H1 (cell line): ENCODE results near the gene SNCAIP. TPM values are rescaled to one million over a fixed set of nuclear protein-coding genes. Genes with fewer than 3 reads are reported as not detected.
"Not testable (repeated sequence)": the region's sequence is repeated elsewhere in the genome, so short reads cannot be mapped to it uniquely, and the experiment has no call there.

ENCODE experiments used
- CTCF ChIA-PET: fragments of 300-600 bp; sonication (Branson Sonifier 250); formaldehyde crosslinking; loops from one replicate; lab custom pipeline; 2021; ENCODE audit not compliant: partially characterized antibody; lab: Charles Lee
- POLR2A ChIA-PET: fragments of 300-600 bp; sonication (Branson Sonifier 250); formaldehyde crosslinking; loops from one replicate; lab custom pipeline; 2021; ENCODE audit warnings: inconsistent platforms; ENCODE audit not compliant: partially characterized antibody; lab: Charles Lee
- DNase-seq, 2 experiments: peaks; one replicate each; pipeline versions ENCODE4 v3.0.0 to v3.0.0-alpha.2; 2010 to 2022; ENCODE audit warnings: low spot score in 2 of 2, low read depth in 1 of 2, mixed read lengths in 1 of 2
- FAIRE-seq: peaks from 2 replicates; lab custom pipeline; 2011; peaks lifted over from hg19 to GRCh38; lab: Jason Lieb, UNC
- H2AFZ ChIP-seq: 2 replicates; pipeline ENCODE4 v1.8.1; 2012; ENCODE audit warnings: low read length, inconsistent platforms
- H2AK5ac ChIP-seq: 2 replicates; pipeline ENCODE4 v1.6.1; 2013; ENCODE audit warnings: low read depth, low read length
- H2BK120ac ChIP-seq: replicated peaks from 2 replicates; pipeline ENCODE3; 2013; ENCODE audit warnings: low read depth, low read length, inconsistent platforms
- H2BK12ac ChIP-seq: 2 replicates; pipeline ENCODE4 v1.6.1; 2013; ENCODE audit warnings: low read depth, low read length
- H2BK15ac ChIP-seq: 2 replicates; pipeline ENCODE4 v1.6.1; 2013; ENCODE audit warnings: low read length
- H2BK20ac ChIP-seq: 2 replicates; pipeline ENCODE4 v1.6.1; 2013; ENCODE audit warnings: low read length
- H2BK5ac ChIP-seq: 2 replicates; pipeline ENCODE4 v1.6.1; 2013; ENCODE audit warnings: low read depth, low read length
- H3K14ac ChIP-seq: 2 replicates; pipeline ENCODE4 v1.6.1; 2013; ENCODE audit warnings: inconsistent platforms; ENCODE audit not compliant: insufficient read length
- H3K18ac ChIP-seq: 2 replicates; pipeline ENCODE4 v1.6.1; 2013; ENCODE audit warnings: low read length; ENCODE audit errors: extremely low read depth
- H3K23ac ChIP-seq: 2 replicates; pipeline ENCODE4 v1.6.1; 2013; ENCODE audit warnings: inconsistent platforms; ENCODE audit not compliant: insufficient read length
- H3K23me2 ChIP-seq: 2 replicates; pipeline ENCODE4 v1.6.1; 2013; ENCODE audit warnings: low read depth, low read length
- H3K27ac ChIP-seq: 2 replicates; pipeline ENCODE4 v1.6.1; 2011; ENCODE audit warnings: low read depth, low read length, inconsistent platforms
- H3K27me3 ChIP-seq, 4 experiments: replicated peaks in 1 of 4; 1 replicate in 1 of 4; 2 replicates in 3 of 4; pipeline versions ENCODE4 v1.6.1 to v1.8.1; 2011 to 2013; ENCODE audit warnings: low read length in 3 of 4, mild to moderate bottlenecking in 3 of 4, inconsistent platforms in 2 of 4, mixed read lengths in 2 of 4, moderate library complexity in 1 of 4; ENCODE audit not compliant: control insufficient read depth in 3 of 4, insufficient read depth in 3 of 4; ENCODE audit errors: extremely low read depth in 1 of 4
- H3K36me3 ChIP-seq, 4 experiments: 2 replicates each; pipeline versions ENCODE4 v1.6.1 to v1.8.1; 2011 to 2013; ENCODE audit warnings: mild to moderate bottlenecking in 4 of 4, low read length in 3 of 4, moderate library complexity in 2 of 4, control low read depth in 1 of 4, inconsistent platforms in 1 of 4; ENCODE audit not compliant: insufficient read depth in 4 of 4, control insufficient read depth in 2 of 4
- H3K4ac ChIP-seq: replicated peaks from 2 replicates; pipeline ENCODE3; 2013; ENCODE audit warnings: low read length, low read depth, mixed read lengths, inconsistent platforms; ENCODE audit not compliant: insufficient read length
- H3K4me1 ChIP-seq, 4 experiments: replicated peaks in 1 of 4; 1 replicate in 1 of 4; 2 replicates in 3 of 4; pipeline versions ENCODE4 v1.6.1 to v1.8.1; 2011 to 2013; ENCODE audit warnings: low read length in 3 of 4, inconsistent platforms in 2 of 4, mixed read lengths in 1 of 4; ENCODE audit not compliant: insufficient read depth in 4 of 4, control insufficient read depth in 3 of 4
- H3K4me2 ChIP-seq, 2 experiments: 2 replicates each; pipeline versions ENCODE4 v1.6.1 to v1.8.1; 2011 to 2013; ENCODE audit warnings: low read depth in 2 of 2, low read length in 2 of 2, control low read depth in 1 of 2, inconsistent platforms in 1 of 2, mild to moderate bottlenecking in 1 of 2; ENCODE audit not compliant: insufficient read depth in 1 of 2
- H3K4me3 ChIP-seq, 4 experiments: fragments of 200-600, 300-600 bp in 1 of 4; sonication (generic), shearing (Covaris generic), sonication (Bioruptor Twin) in 1 of 4; 2 replicates each; pipeline versions ENCODE4 v1.5.1 to v1.8.1; 2011 to 2016; ENCODE audit warnings: low read length in 4 of 4, low read depth in 3 of 4, control low read depth in 2 of 4, inconsistent platforms in 2 of 4, mild to moderate bottlenecking in 2 of 4, mixed read lengths in 1 of 4, moderate library complexity in 1 of 4; ENCODE audit not compliant: insufficient read depth in 2 of 4; ENCODE audit errors: extremely low read depth in 1 of 4
- H3K56ac ChIP-seq: replicated peaks from 2 replicates; pipeline ENCODE3; 2013; ENCODE audit warnings: low read depth, mild to moderate bottlenecking, mixed read lengths, low read length, inconsistent platforms; ENCODE audit not compliant: insufficient read length
- H3K79me1 ChIP-seq: 2 replicates; pipeline ENCODE4 v1.6.1; 2013; ENCODE audit warnings: low read depth, low read length, control low read depth
- H3K79me2 ChIP-seq, 2 experiments: 2 replicates each; pipeline versions ENCODE4 v1.6.1 to v1.8.1; 2012 to 2013; ENCODE audit warnings: low read length in 2 of 2, mild to moderate bottlenecking in 2 of 2, inconsistent platforms in 1 of 2; ENCODE audit not compliant: insufficient read depth in 2 of 2, control insufficient read depth in 1 of 2
- H3K9ac ChIP-seq, 4 experiments: replicated peaks in 1 of 4; 1 replicate in 1 of 4; 2 replicates in 3 of 4; pipeline versions ENCODE4 v1.6.1 to v1.8.1; 2011 to 2013; ENCODE audit warnings: low read depth in 3 of 4, low read length in 3 of 4, control low read depth in 2 of 4, mild to moderate bottlenecking in 2 of 4, moderate library complexity in 2 of 4, inconsistent platforms in 1 of 4; ENCODE audit errors: extremely low read depth in 1 of 4
- H3K9me3 ChIP-seq, 2 experiments: 2 replicates each; pipeline versions ENCODE4 v1.6.1 to v1.8.1; 2012 to 2013; ENCODE audit warnings: mild to moderate bottlenecking in 2 of 2, moderate library complexity in 2 of 2, control low read depth in 1 of 2, inconsistent platforms in 1 of 2, low read depth in 1 of 2, low read length in 1 of 2, mixed read lengths in 1 of 2; ENCODE audit not compliant: insufficient read depth in 2 of 2
- H4K20me1 ChIP-seq, 2 experiments: replicated peaks in 1 of 2; 2 replicates each; pipeline versions ENCODE3 to v1.8.1; 2011 to 2013; ENCODE audit warnings: inconsistent platforms in 2 of 2, low read length in 2 of 2, mild to moderate bottlenecking in 1 of 2; ENCODE audit not compliant: insufficient read depth in 2 of 2, control insufficient read depth in 1 of 2
- H4K5ac ChIP-seq: 2 replicates; pipeline ENCODE4 v1.6.1; 2013; ENCODE audit warnings: low read length, low read depth, mixed read lengths, inconsistent platforms; ENCODE audit not compliant: insufficient read length
- H4K8ac ChIP-seq: 2 replicates; pipeline ENCODE4 v1.8.0; 2013; ENCODE audit warnings: mild to moderate bottlenecking, moderate library complexity, low read length, inconsistent platforms; ENCODE audit not compliant: insufficient read depth; ENCODE audit errors: extremely low read depth
- H4K91ac ChIP-seq: replicated peaks from 2 replicates; pipeline ENCODE3; 2013; ENCODE audit warnings: low read length, mixed read lengths, inconsistent platforms; ENCODE audit not compliant: insufficient read length
- EGR1 ChIP-seq: IDR thresholded peaks from 2 replicates; pipeline ENCODE4 v1.6.1; 2011; ENCODE audit warnings: low read depth, low read length, borderline replicate concordance
- TEAD4 ChIP-seq: IDR thresholded peaks from 2 replicates; pipeline ENCODE4 v1.6.1; 2012; ENCODE audit warnings: low read depth, low read length, inconsistent platforms, mixed read lengths
- WGBS, 2 experiments: shearing (Covaris generic) in 1 of 2; methylation state at CpG; one replicate each; pipeline versions ENCODE4 v1.1.6 to v1.1.7; 2013 to 2015; ENCODE audit warnings: low lambda C conversion rate in 2 of 2, mixed read lengths in 2 of 2, inconsistent platforms in 1 of 2, low coverage in 1 of 2, missing lambda C conversion rate in 1 of 2; ENCODE audit not compliant: insufficient replicate concordance in 2 of 2, insufficient coverage in 1 of 2, insufficient read length in 1 of 2; ENCODE audit errors: extremely low coverage in 1 of 2, missing lambda C conversion rate in 1 of 2; 5-methylcytosine and 5-hydroxymethylcytosine counted together
- polyA plus RNA-seq, 7 experiments: library from polyadenylated mRNA; depleted of rRNA in 3 of 7; stranded (reverse) in 5 of 7; unstranded in 2 of 7; fragments of >200 nt in 5 of 7; fragments of 200-250 nt in 2 of 7; gene quantifications; 1 replicate in 5 of 7; 2 replicates in 1 of 7; 4 replicates in 1 of 7; pipeline versions ENCODE4 v1.2.1 to v1.2.3, GENCODE V29; 2011 to 2013; ENCODE audit warnings: missing spikeins in 2 of 7, mixed read lengths in 2 of 7
- total RNA-seq: library from RNA; stranded (reverse); fragmentation: NEBNext Ultra II Directional; extraction: Animal tissue kit (Norgen Biotek cat#: 25700); gene quantifications from 2 replicates; pipeline ENCODE4 v1.2.1, GENCODE V29; 2021

SNCAIP gene
- total and polyA plus RNA-seq, 2 of the 8 experiments (the other 6 are each of a cell fraction or from before 2014, with no cell fraction given) = 3.9 to 9.0 TPM

DNA sequence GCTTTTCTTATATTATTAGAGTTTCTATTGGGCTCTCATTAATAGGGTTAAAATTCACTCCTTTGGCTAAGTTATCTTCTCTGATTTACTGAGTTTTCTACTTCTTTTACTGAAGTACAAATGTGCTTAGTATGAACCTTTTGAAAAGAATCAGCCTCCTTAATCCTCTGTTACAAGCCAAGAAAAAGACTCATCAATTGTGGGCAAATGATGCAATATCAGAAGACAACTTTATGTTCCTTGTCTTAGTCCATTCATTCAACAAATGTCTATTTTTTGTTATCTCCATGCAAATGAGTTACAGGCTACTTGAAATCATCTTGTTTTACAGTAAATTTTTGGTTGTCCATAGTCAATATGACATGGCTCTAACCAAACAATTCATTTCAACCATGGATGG is 40.3 kb downstream of the SNCAIP start (continued):
- no peak for TF ChIP-seq TEAD4
- no peak for TF ChIP-seq EGR1
- TF ChIP-seq, all 59 proteins: peak for 0

DNA sequence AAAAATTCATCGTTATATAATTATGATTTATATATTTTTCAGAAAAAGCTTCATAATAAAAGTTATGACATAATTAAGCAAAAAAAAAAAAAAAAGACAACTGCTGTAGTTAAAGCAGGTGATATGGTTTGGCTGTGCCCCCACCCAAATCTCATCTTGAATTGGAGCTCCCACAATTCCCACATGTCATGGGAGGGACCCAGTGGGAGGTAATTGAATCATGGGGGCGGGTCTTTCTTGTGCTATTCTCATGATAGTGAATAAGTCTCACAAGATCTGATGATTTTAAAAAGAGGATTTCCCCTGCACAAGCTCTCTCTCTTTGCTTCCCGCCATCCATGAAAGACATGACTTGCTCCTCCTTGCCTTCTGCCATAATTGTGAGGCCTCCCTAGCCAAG is 41.3 kb downstream of the SNCAIP start:
- H4K8ac ChIP-seq, H3K9me3 ChIP-seq, H3K4ac ChIP-seq, H2AFZ ChIP-seq, H3K27me3 ChIP-seq, H3K23ac ChIP-seq, H4K5ac ChIP-seq, H4K20me1 ChIP-seq, H2BK12ac ChIP-seq, H3K4me3 ChIP-seq, H3K79me2 ChIP-seq, H2AK5ac ChIP-seq, H3K56ac ChIP-seq, H2BK15ac ChIP-seq, H2BK20ac ChIP-seq, H3K23me2 ChIP-seq, H3K18ac ChIP-seq, POLR2A ChIA-PET, FAIRE-seq, DNase-seq, H2BK120ac ChIP-seq, H3K79me1 ChIP-seq, H3K14ac ChIP-seq, H4K91ac ChIP-seq, H3K27ac ChIP-seq, H3K9ac ChIP-seq, H2BK5ac ChIP-seq, H3K36me3 ChIP-seq: not testable (repeated sequence)
- H3K4me2 ChIP-seq = peak overlapping the region in 1 of 2 experiments; percentile 42; a peak in 1 of 4 replicates
- 85% methylated on average over 3 of the region's 3 CpGs; no CpG with 5 or more reads in 1 of the 2 experiments for WGBS, 2 experiments
- H3K4me1 ChIP-seq = peaks cover 0 to 24% (median 14%) of the 10 kb centered on the region in 4 experiments; a peak in 6 of 7 replicates
- CTCF ChIA-PET = interaction anchor here (0.9 kb wide), 1 partner anchor 62 kb away, joined by 3 read pairs; no protein-coding TSS in a partner anchor
